Coronary artery (tissue), 2 donors: ENCODE data around the gene HMSD.

ENCODE experiments used
- DNase-seq: peaks from one replicate; pipeline ENCODE4 v3.0.0-alpha.2; 2017; ENCODE audit warnings: low spot score
- H3K27ac ChIP-seq, 2 donors: fragments of 200-600 bp; sonication (generic); one replicate each; pipeline ENCODE4 v1.5.1; 2016 to 2019
- H3K4me3 ChIP-seq: fragments of 200-600 bp; sonication (generic); 2 replicates; pipeline ENCODE4 v1.5.1; 2016; ENCODE audit warnings: mild to moderate bottlenecking, moderate library complexity
- CTCF ChIP-seq: fragments of 200-600 bp; sonication (generic); IDR thresholded peaks from one replicate; pipeline ENCODE4 v1.5.1; 2019; ENCODE audit warnings: antibody characterized with exemption

Gene HMSD

GRCh38 chr18:63965716-63966330, 16.7 kb downstream of the HMSD start:
- H3K4me3 ChIP-seq = no peak overlapping the region
- no peak overlapping the region for H3K27ac ChIP-seq
- no peak for TF ChIP-seq CTCF
- DNase-seq = no peak

- H3K4me3 ChIP-seq = peak within 1 kb of the TSS; percentile 90
- TF ChIP-seq CTCF = no peak
- DNase-seq = peak; percentile 97
- peak within 1 kb of the TSS; percentile 97 to 98 for H3K27ac ChIP-seq
Observed at GRCh38 chr18:63969942-63970808, 21.1 kb downstream of the HMSD start, which contains the start of gene SERPINB8. SERPINB8 (plus strand) TSS chr18:63970081; CDS start chr18:63978309, 8,228 bp downstream.

- Histone ChIP-seq H3K27ac (peak overlapping the region; percentile 97 to 98), H3K4me3 (peak overlapping the region; percentile 90)
- no peak for TF ChIP-seq CTCF
- DNase-seq = no peak
Observed at GRCh38 chr18:63970809-63971205, 21.7 kb downstream of the HMSD start.

GRCh38 chr18:63971320-63972001, 22.4 kb downstream of the HMSD start:
- no peak for TF ChIP-seq CTCF

GRCh38 chr18:63972002-63972376, 22.9 kb downstream of the HMSD start:
- no peak for TF ChIP-seq CTCF
- H3K4me3 ChIP-seq = no peak overlapping the region
- no peak for DNase-seq
- H3K27ac ChIP-seq = no peak overlapping the region

More at GRCh38 chr18:63971320-63972001, 22.4 kb downstream of the HMSD start:
- H3K4me3 ChIP-seq = peak overlapping the region; percentile 90
- no peak for DNase-seq
- H3K27ac ChIP-seq = peak overlapping the region; percentile 97 to 98

GRCh38 chr18:63974991-63975390, 25.9 kb downstream of the HMSD start:
- H3K27ac ChIP-seq = no peak overlapping the region
- no peak overlapping the region for H3K4me3 ChIP-seq
- no peak for DNase-seq
- TF ChIP-seq CTCF = no peak
